ENCODE results near the gene SLC9A5. TPM values are rescaled to one million over a fixed set of nuclear protein-coding genes. Genes with fewer than 3 reads are reported as not detected.

SLC9A5 gene
- total and polyA plus RNA-seq, 9 of the 15 experiments (the other 6 are each of a cell fraction or from before 2014, with no cell fraction given) = 0.06 to 3.1 (median 1.2) TPM

GRCh38 chr16:67246081-67246755, 2.6 kb upstream of the SLC9A5 start (continued):
- TF ChIP-seq RERE (CRISPR knock-in tag; IDR thresholded peaks at IDR 0.05; ENCODE audit: borderline replicate concordance) = no peak
- peak; percentile 50 for TF ChIP-seq REST (IDR thresholded peaks at IDR 0.05; ENCODE audit: borderline replicate concordance)
- 0 out of 2 replicates have a peak, but pooled peaks have one; percentile 49 for TF ChIP-seq REST (CRISPR knock-in tag; IDR thresholded peaks at IDR 0.05; ENCODE audit: low read depth)
- peak; percentile 70; the same call in 1 of the 2 replicates for TF ChIP-seq PHF21A (IDR thresholded peaks at IDR 0.05; ENCODE audit: borderline replicate concordance, low read depth)
- no peak for TF ChIP-seq KLF10 (CRISPR knock-in tag; IDR thresholded peaks at IDR 0.05)
- 0 out of 2 replicates have a peak, but pooled peaks have one; percentile 43 for TF ChIP-seq ZHX1 (conservative IDR thresholded peaks at IDR 0.05; ENCODE audit: low read length)
- no peak for TF ChIP-seq CHD4 (IDR thresholded peaks at IDR 0.05; ENCODE audit: insufficient read depth, insufficient replicate concordance, low read depth, low read length, poor library complexity, severe bottlenecking)
- 0 out of 2 replicates have a peak, but pooled peaks have one; percentile 62 for TF ChIP-seq ZNF12 (CRISPR knock-in tag; IDR thresholded peaks at IDR 0.05)
- TF ChIP-seq JUND (IDR thresholded peaks at IDR 0.05; ENCODE audit: borderline replicate concordance, low read depth, low read length) = peak; percentile 22; the same call in 1 of the 2 replicates
- no peak for TF ChIP-seq JUND (tag; IDR thresholded peaks at IDR 0.05; ENCODE audit: borderline replicate concordance, low read depth, low read length)

All from K562 (cell line).